HEK293T (cell line): Measurements from ENCODE around the gene THSD4.

Experiments
- CTCF ChIA-PET: fragments of 350-600 bp; formaldehyde crosslinking; extraction: SDS; loops from one replicate; lab custom pipeline; 2021; ENCODE audit warnings: antibody characterized with exemption, inconsistent platforms; lab: Yijun Ruan, JAX
- POLR2A ChIA-PET: fragments of 350-600 bp; formaldehyde crosslinking; extraction: SDS; loops from one replicate; lab custom pipeline; 2020; ENCODE audit warnings: antibody characterized with exemption, inconsistent platforms; lab: Yijun Ruan, JAX
- DNase-seq: peaks from one replicate; pipeline ENCODE4 v3.0.0; 2012; ENCODE audit warnings: mixed read lengths; ENCODE audit errors: extremely low spot score
- ARNT ChIP-seq: fragments of 450-650 bp; IDR thresholded peaks from 2 replicates; pipeline ENCODE4 v1.6.1; 2017; ENCODE audit warnings: mild to moderate bottlenecking
- BHLHE40 ChIP-seq: fragments of 450-650 bp; IDR thresholded peaks from 2 replicates; pipeline ENCODE4 v1.6.1; 2016; ENCODE audit warnings: mild to moderate bottlenecking, moderate library complexity, borderline replicate concordance
- CTBP1 ChIP-seq: fragments of 450-650 bp; IDR thresholded peaks from 2 replicates; pipeline ENCODE4 v1.6.1; 2016; ENCODE audit warnings: borderline replicate concordance
- ELF4 ChIP-seq: fragments of 450-650 bp; IDR thresholded peaks from 2 replicates; pipeline ENCODE4 v1.6.1; 2017; ENCODE audit warnings: antibody characterized with exemption
- FOXA1 ChIP-seq: fragments of 450-650 bp; IDR thresholded peaks from 2 replicates; pipeline ENCODE4 v1.6.1; 2016; ENCODE audit warnings: mild to moderate bottlenecking
- FOXK2 ChIP-seq: fragments of 450-650 bp; IDR thresholded peaks from 2 replicates; pipeline ENCODE4 v1.6.1; 2016; ENCODE audit warnings: mild to moderate bottlenecking
- FOXM1 ChIP-seq: fragments of 450-650 bp; IDR thresholded peaks from 2 replicates; pipeline ENCODE4 v1.6.1; 2017; ENCODE audit warnings: mild to moderate bottlenecking, borderline replicate concordance
- HDGF ChIP-seq: fragments of 450-650 bp; IDR thresholded peaks from 2 replicates; pipeline ENCODE4 v1.6.1; 2017; ENCODE audit warnings: antibody characterized with exemption, borderline replicate concordance
- L3MBTL2 ChIP-seq: fragments of 450-650 bp; conservative IDR thresholded peaks from 2 replicates; pipeline ENCODE4 v1.6.1; 2016; ENCODE audit warnings: mild to moderate bottlenecking
- LEF1 ChIP-seq: fragments of 450-650 bp; IDR thresholded peaks from 2 replicates; pipeline ENCODE4 v1.6.1; 2017; ENCODE audit warnings: mild to moderate bottlenecking, borderline replicate concordance
- NFRKB ChIP-seq: fragments of 450-650 bp; IDR thresholded peaks from 2 replicates; pipeline ENCODE4 v1.6.1; 2016; ENCODE audit warnings: mild to moderate bottlenecking, moderate library complexity
- PKNOX1 ChIP-seq: fragments of 450-650 bp; IDR thresholded peaks from 2 replicates; pipeline ENCODE4 v1.6.1; 2016
- SP1 ChIP-seq: fragments of 450-650 bp; IDR thresholded peaks from 2 replicates; pipeline ENCODE4 v1.6.1; 2017
- SUZ12 ChIP-seq: fragments of 450-650 bp; IDR thresholded peaks from 2 replicates; pipeline ENCODE4 v1.6.1; 2016; ENCODE audit warnings: mild to moderate bottlenecking
- TARDBP ChIP-seq: fragments of 450-650 bp; IDR thresholded peaks from 2 replicates; pipeline ENCODE4 v1.6.1; 2016
- ZNF384 ChIP-seq: fragments of 450-650 bp; IDR thresholded peaks from 2 replicates; pipeline ENCODE4 v1.6.1; 2016

The THSD4 gene

GRCh38 chr15:71328453-71328852 lies 213.2 kb downstream of the THSD4 start:
- DNase-seq: no peak
- TF ChIP-seq SP1 (no peak), LEF1 (no peak), L3MBTL2 (no peak), ARNT (no peak), PKNOX1 (no peak), TARDBP (no peak), NFRKB (no peak), CTBP1 (no peak), ELF4 (no peak), FOXM1 (no peak), ZNF384 (no peak), SUZ12 (no peak), FOXK2 (no peak), FOXA1 (no peak), BHLHE40 (no peak)

GRCh38 chr15:71329041-71329440 lies 213.8 kb downstream of the THSD4 start:
- TF ChIP-seq CTBP1 (no peak), L3MBTL2 (no peak), ZNF384 (no peak), SP1 (no peak), TARDBP (no peak), LEF1 (no peak), PKNOX1 (no peak), SUZ12 (no peak), NFRKB (no peak), FOXM1 (no peak), HDGF (no peak), ARNT (no peak), FOXA1 (no peak), ELF4 (no peak), BHLHE40 (no peak), FOXK2 (no peak)
- DNase-seq: no peak
- CTCF ChIA-PET: no interaction called here
- POLR2A ChIA-PET: no interaction called here

More at GRCh38 chr15:71328453-71328852, 213.2 kb downstream of the THSD4 start:
- ChIA-PET POLR2A (no interaction called here), CTCF (no interaction called here)

GRCh38 chr15:71329497-71330260 lies 214.4 kb downstream of the THSD4 start:
- ChIA-PET CTCF (interaction anchor here (0.6 kb wide), 1 partner anchor 98 kb away, joined by 5 read pairs; no protein-coding TSS in a partner anchor), POLR2A (no interaction called here)
- DNase-seq: no peak
- TF ChIP-seq ZNF384 (no peak), LEF1 (no peak), TARDBP (no peak), ARNT (no peak), FOXM1 (no peak), ELF4 (no peak), NFRKB (no peak), PKNOX1 (no peak), SUZ12 (no peak), L3MBTL2 (no peak), SP1 (no peak), HDGF (no peak), FOXK2 (no peak), BHLHE40 (no peak), FOXA1 (no peak), CTBP1 (no peak)

- TF ChIP-seq FOXM1: no peak
- TF ChIP-seq SUZ12: no peak
- peak; percentile 16; the same call in 1 of the 2 replicates for TF ChIP-seq PKNOX1
- CTCF ChIA-PET: no interaction called here
- POLR2A ChIA-PET: no interaction called here
- DNase-seq: no peak
Measured at GRCh38 chr15:71330638-71331162, 215.4 kb downstream of the THSD4 start.

- CTCF ChIA-PET: no interaction called here
Measured at GRCh38 chr15:71331173-71331572, 215.9 kb downstream of the THSD4 start.

More at GRCh38 chr15:71331173-71331572, 215.9 kb downstream of the THSD4 start:
- POLR2A ChIA-PET: no interaction called here
- no peak for DNase-seq
- TF ChIP-seq FOXM1: no peak
- TF ChIP-seq BHLHE40: no peak
- TF ChIP-seq LEF1: no peak
- no peak for TF ChIP-seq CTBP1
- no peak for TF ChIP-seq TARDBP
- TF ChIP-seq FOXA1: no peak
- TF ChIP-seq NFRKB: no peak
- no peak for TF ChIP-seq ARNT
- no peak for TF ChIP-seq SUZ12
- TF ChIP-seq HDGF: no peak
- no peak for TF ChIP-seq ELF4
- TF ChIP-seq PKNOX1: no peak
- no peak for TF ChIP-seq ZNF384
- TF ChIP-seq SP1: no peak
- no peak for TF ChIP-seq FOXK2
- TF ChIP-seq L3MBTL2: no peak
